Thoracic aorta (tissue), 2 donors: Measurements from ENCODE around the gene LDLRAP1. TPM values are rescaled to one million over a fixed set of nuclear protein-coding genes. Genes with fewer than 3 reads are reported as not detected.
"Not testable (repeated sequence)": the region's sequence is repeated elsewhere in the genome, so short reads cannot be mapped to it uniquely, and the experiment has no call there.

Experiments used
- ATAC-seq: fragments of 150-250 bp; one replicate; pipeline ENCODE4 v1.8.0; 2017; ENCODE audit warnings: low read depth; ENCODE audit not compliant: insufficient number of reproducible peaks, low FRiP score
- DNase-seq: peaks from one replicate; pipeline ENCODE4 v3.0.0-alpha.2; 2020; ENCODE audit warnings: low spot score
- H3K27ac ChIP-seq, 2 donors: fragments of 200-600 bp; sonication (generic); 1 replicate in 1 of 2; 2 replicates in 1 of 2; pipeline ENCODE4 v1.5.1; 2016; ENCODE audit warnings: mild to moderate bottlenecking in 2 of 2, moderate library complexity in 2 of 2
- H3K27me3 ChIP-seq: fragments of 200-600 bp; sonication (generic); replicated peaks from 2 replicates; pipeline ENCODE4 v1.6.0; 2016; ENCODE audit warnings: mild to moderate bottlenecking; ENCODE audit not compliant: insufficient read depth
- H3K36me3 ChIP-seq: fragments of 200-600 bp; sonication (generic); one replicate; pipeline ENCODE4 v1.5.1; 2016
- H3K4me1 ChIP-seq, 2 donors: fragments of 200-600 bp; sonication (generic); 1 replicate in 1 of 2; 2 replicates in 1 of 2; pipeline versions ENCODE4 v1.5.1 to v1.6.0; 2016; ENCODE audit warnings: low read depth in 2 of 2, mild to moderate bottlenecking in 1 of 2; ENCODE audit not compliant: control insufficient read depth in 1 of 2
- H3K4me3 ChIP-seq: fragments of 200-600 bp; sonication (generic); 2 replicates; pipeline ENCODE4 v1.5.1; 2016; ENCODE audit warnings: mild to moderate bottlenecking
- H3K9me3 ChIP-seq: fragments of 200-600 bp; sonication (generic); 2 replicates; pipeline ENCODE4 v1.5.1; 2016
- CTCF ChIP-seq: fragments of 200-600 bp; sonication (generic); IDR thresholded peaks from one replicate; pipeline ENCODE4 v1.5.1; 2019; ENCODE audit warnings: antibody characterized with exemption
- total RNA-seq, 2 donors: library from RNA; depleted of rRNA; stranded (reverse); fragments of >200 nt; gene quantifications; one replicate each; pipeline versions ENCODE4 v1.1.0 to v1.2.3, GENCODE V29; 2016

LDLRAP1 gene
- total RNA-seq, 2 donors from 2014 or later: 35.2 to 55.2 TPM

- TF ChIP-seq CTCF: no peak
- Histone ChIP-seq H3K4me3 (no peak overlapping the region), H3K36me3 (peaks cover 2% of the 10 kb centered on the region), H3K9me3 (no peaks in the 10 kb centered on the region), H3K27me3 (no peaks in the 10 kb centered on the region), H3K4me1 (peaks cover 13 to 25% of the 10 kb centered on the region in 2 donors), H3K27ac (no peak overlapping the region)
- DNase-seq (no peak), ATAC-seq (no peak)
These were observed 50.5 kb downstream of the LDLRAP1 start for GRCh38 chr1:25593861-25594260.

GRCh38 chr1:25594971-25595370 is 51.6 kb downstream of the LDLRAP1 start:
- Histone ChIP-seq H3K4me3 (no peak overlapping the region), H3K36me3 (peaks cover 4% of the 10 kb centered on the region), H3K27me3 (no peaks in the 10 kb centered on the region), H3K4me1 (peaks cover 4 to 14% of the 10 kb centered on the region in 2 donors), H3K27ac (no peak overlapping the region), H3K9me3 (no peaks in the 10 kb centered on the region)
- ATAC-seq (no peak), DNase-seq (no peak)
- no peak for TF ChIP-seq CTCF

- not testable (repeated sequence) for H3K36me3 ChIP-seq, H3K4me1 ChIP-seq, H3K4me3 ChIP-seq, H3K27me3 ChIP-seq, H3K27ac ChIP-seq, ATAC-seq, H3K9me3 ChIP-seq, DNase-seq
These were observed 53.2 kb downstream of the LDLRAP1 start for GRCh38 chr1:25596641-25597040.

- Histone ChIP-seq H3K27me3 (no peaks in the 10 kb centered on the region), H3K4me3 (no peak overlapping the region), H3K36me3 (peaks cover 4% of the 10 kb centered on the region), H3K4me1 (peaks cover 0 to 7% of the 10 kb centered on the region in 2 donors), H3K9me3 (no peaks in the 10 kb centered on the region), H3K27ac (no peak overlapping the region)
- TF ChIP-seq CTCF: no peak
- DNase-seq (no peak), ATAC-seq (no peak)
These were observed 55.5 kb downstream of the LDLRAP1 start for GRCh38 chr1:25598879-25599278.

- no peak for ATAC-seq
- peaks cover 0 to 7% of the 10 kb centered on the region in 2 donors for H3K4me1 ChIP-seq
- no peaks in the 10 kb centered on the region for H3K27me3 ChIP-seq
- H3K27ac ChIP-seq: no peak overlapping the region
- peaks cover 4% of the 10 kb centered on the region for H3K36me3 ChIP-seq
- no peak for DNase-seq
- no peak for TF ChIP-seq CTCF
- no peaks in the 10 kb centered on the region for H3K9me3 ChIP-seq
- no peak overlapping the region for H3K4me3 ChIP-seq
These were observed 56.7 kb downstream of the LDLRAP1 start for GRCh38 chr1:25599969-25600610.

- not testable (repeated sequence) for H3K27ac ChIP-seq, H3K9me3 ChIP-seq, H3K4me3 ChIP-seq, DNase-seq, H3K4me1 ChIP-seq, ATAC-seq, H3K36me3 ChIP-seq, H3K27me3 ChIP-seq
These were observed 57.7 kb downstream of the LDLRAP1 start for GRCh38 chr1:25600971-25601699.

- not testable (repeated sequence) for H3K27me3 ChIP-seq
These were observed 60.6 kb downstream of the LDLRAP1 start for GRCh38 chr1:25603779-25604538.

More at GRCh38 chr1:25603779-25604538, 60.6 kb downstream of the LDLRAP1 start:
- DNase-seq, H3K27ac ChIP-seq, ATAC-seq, H3K4me3 ChIP-seq, H3K36me3 ChIP-seq, H3K9me3 ChIP-seq: not testable (repeated sequence)
- peaks cover 0 to 10% of the 10 kb centered on the region in 2 donors for H3K4me1 ChIP-seq
